ENCODE data around the gene FRK. TPM values are rescaled to one million over a fixed set of nuclear protein-coding genes. Genes with fewer than 3 reads are reported as not detected.

FRK gene
- total RNA-seq, 2 donors from 2014 or later, result 1.4 to 2.9 TPM

GRCh38 chr6:115983998-115984397 lies 76.7 kb downstream of the FRK start:
- Histone ChIP-seq H3K27ac (ENCODE audit: low read depth, low read length) (no peak overlapping the region), H3K9me3 (ENCODE audit: control insufficient read depth, low read length) (no peaks in the 10 kb centered on the region), H3K4me3 (ENCODE audit: low read length) (no peak overlapping the region), H3K36me3 (ENCODE audit: control insufficient read depth, insufficient read depth, low read length) (no peaks in the 10 kb centered on the region), H3K4me1 (ENCODE audit: control insufficient read depth, insufficient read depth, low read length) (no peaks in the 10 kb centered on the region), H3K9ac (ENCODE audit: extremely low read depth, low read length, poor library complexity, severe bottlenecking) (no peak overlapping the region), H3K27me3 (ENCODE audit: control insufficient read depth, insufficient read depth, low read length, poor library complexity, severe bottlenecking) (no peaks in the 10 kb centered on the region)
- H3K27ac Mint-ChIP-seq, result no peak overlapping the region
- H3K4me3 Mint-ChIP-seq, result no peak overlapping the region
- H3K36me3 Mint-ChIP-seq (ENCODE audit: low read depth), result no peaks in the 10 kb centered on the region
- H3K9me3 Mint-ChIP-seq, result no peaks in the 10 kb centered on the region
- no peak for DNase-seq
- H3K4me1 Mint-ChIP-seq, result peaks cover 15% of the 10 kb centered on the region
- TF ChIP-seq CTCF (conservative IDR thresholded peaks at IDR 0.05), result no peak
- no peaks in the 10 kb centered on the region for H3K27me3 Mint-ChIP-seq (ENCODE audit: insufficient read depth)
- 87 to 92% methylated on average over 4 of the region's 4 CpGs for whole genome bisulfite sequencing, 2 experiments (ENCODE audit: insufficient coverage in 1 of 2, insufficient read length in 1 of 2)

- H3K9me3 Mint-ChIP-seq, result no peaks in the 10 kb centered on the region
- WGBS, 2 experiments (ENCODE audit: insufficient coverage in 1 of 2, insufficient read length in 1 of 2), result 100% methylated on average over 2 of the region's 2 CpGs; no CpG with 5 or more reads in 1 of the 2 experiments
- H3K36me3 ChIP-seq (ENCODE audit: control insufficient read depth, insufficient read depth, low read length), result no peaks in the 10 kb centered on the region
- H3K9me3 ChIP-seq (ENCODE audit: control insufficient read depth, low read length), result no peaks in the 10 kb centered on the region
- no peaks in the 10 kb centered on the region for H3K27me3 ChIP-seq (ENCODE audit: control insufficient read depth, insufficient read depth, low read length, poor library complexity, severe bottlenecking)
- no peak overlapping the region for H3K4me3 ChIP-seq (ENCODE audit: low read length)
- H3K4me1 ChIP-seq (ENCODE audit: control insufficient read depth, insufficient read depth, low read length), result no peaks in the 10 kb centered on the region
- no peak overlapping the region for H3K27ac ChIP-seq (ENCODE audit: low read depth, low read length)
- no peak overlapping the region for H3K9ac ChIP-seq (ENCODE audit: extremely low read depth, low read length, poor library complexity, severe bottlenecking)
- no peaks in the 10 kb centered on the region for H3K36me3 Mint-ChIP-seq (ENCODE audit: low read depth)
- H3K4me1 Mint-ChIP-seq, result peaks cover 13% of the 10 kb centered on the region
- H3K4me3 Mint-ChIP-seq, result no peak overlapping the region
- TF ChIP-seq CTCF (conservative IDR thresholded peaks at IDR 0.05), result no peak
- H3K27ac Mint-ChIP-seq, result no peak overlapping the region
- no peaks in the 10 kb centered on the region for H3K27me3 Mint-ChIP-seq (ENCODE audit: insufficient read depth)
- DNase-seq, result no peak
These were observed 78.2 kb downstream of the FRK start for GRCh38 chr6:115982453-115982852.

- Histone ChIP-seq H3K9ac (ENCODE audit: extremely low read depth, low read length, poor library complexity, severe bottlenecking) (no peak overlapping the region), H3K27ac (ENCODE audit: low read depth, low read length) (no peak overlapping the region), H3K4me3 (ENCODE audit: low read length) (no peak overlapping the region), H3K4me1 (ENCODE audit: control insufficient read depth, insufficient read depth, low read length) (no peaks in the 10 kb centered on the region), H3K36me3 (ENCODE audit: control insufficient read depth, insufficient read depth, low read length) (no peaks in the 10 kb centered on the region), H3K27me3 (ENCODE audit: control insufficient read depth, insufficient read depth, low read length, poor library complexity, severe bottlenecking) (no peaks in the 10 kb centered on the region), H3K9me3 (ENCODE audit: control insufficient read depth, low read length) (no peaks in the 10 kb centered on the region)
- no peak for TF ChIP-seq CTCF (conservative IDR thresholded peaks at IDR 0.05)
- 73 to 80% methylated on average over 2 of the region's 2 CpGs for WGBS, 2 experiments (ENCODE audit: insufficient coverage in 1 of 2, insufficient read length in 1 of 2)
- H3K36me3 Mint-ChIP-seq (ENCODE audit: low read depth), result no peaks in the 10 kb centered on the region
- no peaks in the 10 kb centered on the region for H3K9me3 Mint-ChIP-seq
- H3K27ac Mint-ChIP-seq, result no peak overlapping the region
- no peaks in the 10 kb centered on the region for H3K27me3 Mint-ChIP-seq (ENCODE audit: insufficient read depth)
- H3K4me1 Mint-ChIP-seq, result peaks cover 7% of the 10 kb centered on the region
- no peak overlapping the region for H3K4me3 Mint-ChIP-seq
- DNase-seq, result no peak
These were observed 83.5 kb downstream of the FRK start for GRCh38 chr6:115977220-115977619.
